Activated T-helper 17 cell treated with anti-CD3 and anti-CD28 coated beads, Interleukin-2, amount 50 U/mL, for 72 hours (primary cell): ENCODE measurements around the gene PATL2. TPM values are rescaled to one million over a fixed set of nuclear protein-coding genes. Genes with fewer than 3 reads are reported as not detected.
"Not testable (repeated sequence)": the region's sequence is repeated elsewhere in the genome, so short reads cannot be mapped to it uniquely, and the experiment has no call there.

Source experiments
- ATAC-seq: fragments of 150-1000 bp; cut with Tn5 transposase; replicated peaks from 2 replicates; pipeline ENCODE4 v1.10.0; 2021; ENCODE audit warnings: mild to moderate bottlenecking, moderate library complexity
- H3K27ac Mint-ChIP-seq: one replicate; pipeline ENCODE4 v1.8.0; 2022; ENCODE audit warnings: mixed read lengths
- H3K27me3 Mint-ChIP-seq: one replicate; pipeline ENCODE4 v1.8.0; 2022; ENCODE audit warnings: mixed read lengths
- H3K36me3 Mint-ChIP-seq: one replicate; pipeline ENCODE4 v1.8.0; 2022; ENCODE audit warnings: low read depth, mild to moderate bottlenecking, mixed read lengths
- H3K4me1 Mint-ChIP-seq: one replicate; pipeline ENCODE4 v1.8.0; 2022; ENCODE audit warnings: mixed read lengths
- H3K4me3 Mint-ChIP-seq: one replicate; pipeline ENCODE4 v1.8.0; 2022; ENCODE audit warnings: mild to moderate bottlenecking, mixed read lengths
- H3K9me3 Mint-ChIP-seq: one replicate; pipeline ENCODE4 v1.8.0; 2022; ENCODE audit warnings: mixed read lengths
- total RNA-seq, 2 donors: library from RNA; stranded (reverse); gene quantifications; one replicate each; pipeline ENCODE4 v1.2.3, GENCODE V29; 2022

PATL2 gene
- total RNA-seq, 2 donors from 2014 or later: 7.9 to 38.5 TPM

- Mint-ChIP-seq H3K4me1 (peaks cover 28% of the 10 kb centered on the region), H3K27ac (peak overlapping the region; percentile 97), H3K4me3 (peak overlapping the region; percentile 98), H3K27me3 (no peaks in the 10 kb centered on the region), H3K36me3 (peaks cover 67% of the 10 kb centered on the region), H3K9me3 (no peaks in the 10 kb centered on the region)
- peak; percentile 48 for ATAC-seq
Measured at GRCh38 chr15:44726568-44727484, 15.7 kb upstream of the PATL2 start.

DNA sequence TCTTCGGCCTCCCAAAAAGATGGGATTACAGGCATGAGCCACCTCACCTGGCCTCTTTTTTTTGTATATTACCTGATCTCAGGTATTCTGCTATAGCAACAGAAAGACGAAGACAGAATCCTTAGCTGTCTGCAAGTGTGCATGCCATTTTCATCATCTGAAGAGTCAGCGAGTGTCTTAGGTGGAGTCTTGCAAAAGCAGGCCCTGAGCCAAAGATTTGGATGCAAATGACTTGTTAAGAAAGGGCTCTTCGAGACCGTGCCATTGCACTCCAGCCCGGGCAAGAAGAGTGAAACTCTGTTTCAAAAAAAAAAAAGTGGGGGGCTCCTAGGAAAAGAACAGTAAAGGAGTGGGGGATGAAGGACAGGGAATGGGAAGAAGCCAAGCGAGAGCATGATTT lies 15.0 kb upstream of the PATL2 start:
- Mint-ChIP-seq H3K27ac (peak overlapping the region; percentile 97), H3K4me3 (peak overlapping the region; percentile 98), H3K4me1 (peaks cover 30% of the 10 kb centered on the region), H3K27me3 (no peaks in the 10 kb centered on the region), H3K9me3 (no peaks in the 10 kb centered on the region), H3K36me3 (peaks cover 60% of the 10 kb centered on the region)
- no peak for ATAC-seq

- H3K27me3 Mint-ChIP-seq: no peaks in the 10 kb centered on the region
- H3K9me3 Mint-ChIP-seq: no peaks in the 10 kb centered on the region
- H3K4me3 Mint-ChIP-seq: peak overlapping the region; percentile 89
- peaks cover 55% of the 10 kb centered on the region for H3K4me1 Mint-ChIP-seq
- no peak for ATAC-seq
- H3K27ac Mint-ChIP-seq: peak overlapping the region; percentile 84
- peaks cover 52% of the 10 kb centered on the region for H3K36me3 Mint-ChIP-seq
Measured at GRCh38 chr15:44722011-44722410, 10.9 kb upstream of the PATL2 start.

DNA sequence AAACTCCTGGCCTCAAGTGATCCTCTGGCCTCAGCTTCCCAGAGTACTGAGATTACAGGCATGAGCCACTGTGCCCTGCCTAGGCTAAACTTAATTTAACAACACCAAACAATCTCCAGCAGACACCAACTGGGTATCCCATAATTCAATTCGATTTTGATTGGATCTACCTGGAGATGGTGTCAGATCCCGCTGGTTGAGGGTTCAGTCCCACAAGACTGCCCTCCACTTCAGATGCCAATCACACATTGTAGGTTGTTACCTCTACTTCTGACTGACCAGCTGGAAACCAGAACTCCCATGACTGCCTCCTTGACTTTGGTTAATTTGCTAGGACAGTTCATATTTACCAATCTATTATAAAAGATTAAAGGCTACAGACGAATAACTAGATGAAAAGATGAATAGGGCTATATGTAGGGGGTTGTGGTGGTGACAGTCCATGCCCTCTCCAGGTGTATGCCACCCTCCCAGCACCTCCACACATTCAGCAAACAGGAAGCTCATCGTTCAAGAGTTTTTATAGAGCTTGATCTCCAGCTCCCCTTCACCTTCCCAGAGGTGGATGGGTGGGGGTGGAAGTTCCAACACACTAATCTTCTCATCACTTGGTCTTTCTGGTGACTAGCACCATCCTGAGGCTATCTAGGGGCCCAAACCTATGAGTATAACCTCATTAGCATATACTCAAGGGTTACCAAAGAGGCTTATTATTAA lies 9.5 kb upstream of the PATL2 start:
- Mint-ChIP-seq H3K27ac (peak overlapping the region; percentile 84), H3K36me3 (peaks cover 56% of the 10 kb centered on the region), H3K9me3 (no peaks in the 10 kb centered on the region), H3K27me3 (no peaks in the 10 kb centered on the region), H3K4me1 (peaks cover 66% of the 10 kb centered on the region), H3K4me3 (peak overlapping the region; percentile 89)
- no peak for ATAC-seq

- not testable (repeated sequence) for H3K27me3 Mint-ChIP-seq, ATAC-seq, H3K9me3 Mint-ChIP-seq
- peaks cover 66% of the 10 kb centered on the region for H3K4me1 Mint-ChIP-seq
- H3K36me3 Mint-ChIP-seq: peaks cover 58% of the 10 kb centered on the region
- peak overlapping the region; percentile 84 for H3K27ac Mint-ChIP-seq
- H3K4me3 Mint-ChIP-seq: peak overlapping the region; percentile 89
Measured at GRCh38 chr15:44720000-44720435, 8.9 kb upstream of the PATL2 start.

DNA sequence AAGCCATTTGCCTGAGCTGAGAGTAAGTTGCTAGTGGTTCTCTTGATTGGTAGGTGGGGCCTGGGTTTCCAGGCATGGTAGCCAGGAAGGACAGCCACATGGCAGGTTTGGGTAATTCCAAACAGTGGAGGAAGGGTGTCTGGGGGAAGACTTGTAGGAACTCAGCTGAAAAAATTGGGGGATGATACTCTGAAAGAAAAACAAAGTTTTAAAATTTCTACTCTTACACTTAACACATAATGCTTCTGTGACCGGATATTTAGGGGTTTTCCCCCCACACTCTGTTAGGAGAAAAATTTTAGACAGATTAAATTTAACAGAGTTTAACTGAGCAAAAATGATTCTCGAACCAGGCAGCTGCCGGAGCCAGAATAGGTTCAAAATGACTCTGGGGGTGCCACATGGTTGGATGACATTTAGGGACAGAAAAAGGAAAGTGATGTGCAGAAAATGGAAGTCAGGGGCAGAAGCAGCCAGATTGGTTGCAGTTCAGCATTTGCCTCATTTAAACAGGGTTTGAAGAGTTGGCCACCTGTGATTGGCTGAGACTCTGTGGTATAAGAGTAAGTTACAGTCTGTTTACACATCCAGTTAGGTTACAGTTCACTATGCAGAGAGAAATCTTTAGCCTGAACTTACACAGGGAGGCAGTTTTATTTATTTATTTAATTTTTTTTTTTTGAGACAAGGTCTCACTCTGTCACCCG lies 8.3 kb upstream of the PATL2 start:
- Mint-ChIP-seq H3K27me3 (no peaks in the 10 kb centered on the region), H3K9me3 (no peaks in the 10 kb centered on the region), H3K4me1 (peaks cover 68% of the 10 kb centered on the region), H3K27ac (peak overlapping the region; percentile 84), H3K4me3 (peak overlapping the region; percentile 89), H3K36me3 (peaks cover 59% of the 10 kb centered on the region)
- ATAC-seq: peak; percentile 79

- Mint-ChIP-seq H3K4me3 (peak overlapping the region; percentile 89), H3K9me3 (no peaks in the 10 kb centered on the region), H3K27ac (peak overlapping the region; percentile 84), H3K36me3 (peaks cover 62% of the 10 kb centered on the region), H3K4me1 (peaks cover 68% of the 10 kb centered on the region), H3K27me3 (no peaks in the 10 kb centered on the region)
- ATAC-seq: no peak
Measured at GRCh38 chr15:44718927-44719292, 7.8 kb upstream of the PATL2 start.

DNA sequence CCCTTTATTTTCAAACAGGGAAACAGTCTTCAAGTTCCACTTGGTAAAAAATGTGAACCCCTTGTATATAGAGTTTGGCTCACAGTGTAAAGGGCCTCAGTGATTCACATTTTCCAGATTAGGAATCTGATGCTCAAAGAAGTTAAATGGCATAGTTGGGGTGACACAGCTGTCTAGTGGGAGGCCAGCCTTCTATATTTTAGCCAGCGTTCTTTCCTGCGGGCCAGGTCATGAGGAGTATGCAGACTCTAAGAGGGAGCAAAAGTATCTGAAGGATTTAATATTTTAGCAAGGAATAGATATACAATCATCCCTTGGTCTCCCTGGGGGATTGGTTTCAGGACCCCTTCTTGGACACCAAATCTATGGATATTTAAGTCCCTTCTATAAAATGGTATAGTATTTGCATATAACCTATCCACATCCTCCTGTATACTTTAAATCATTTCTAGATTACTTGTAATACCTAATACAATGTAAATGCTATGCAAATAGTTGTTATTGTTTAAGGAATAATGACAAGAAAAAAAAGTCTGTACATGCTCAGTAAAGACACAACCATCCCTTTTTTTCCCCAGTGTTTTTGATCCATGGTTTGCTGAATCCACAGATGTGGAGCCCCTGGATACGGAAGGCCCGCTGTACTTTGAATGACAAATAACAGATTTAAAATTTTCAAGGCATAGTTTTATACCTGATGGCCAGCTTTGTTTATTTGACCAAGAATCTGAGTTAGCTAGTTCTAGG lies 7.2 kb upstream of the PATL2 start:
- peak overlapping the region; percentile 84 for H3K27ac Mint-ChIP-seq
- H3K27me3 Mint-ChIP-seq: no peaks in the 10 kb centered on the region
- peaks cover 68% of the 10 kb centered on the region for H3K4me1 Mint-ChIP-seq
- no peaks in the 10 kb centered on the region for H3K9me3 Mint-ChIP-seq
- ATAC-seq: peak; percentile 16
- peak overlapping the region; percentile 89 for H3K4me3 Mint-ChIP-seq
- peaks cover 68% of the 10 kb centered on the region for H3K36me3 Mint-ChIP-seq

DNA sequence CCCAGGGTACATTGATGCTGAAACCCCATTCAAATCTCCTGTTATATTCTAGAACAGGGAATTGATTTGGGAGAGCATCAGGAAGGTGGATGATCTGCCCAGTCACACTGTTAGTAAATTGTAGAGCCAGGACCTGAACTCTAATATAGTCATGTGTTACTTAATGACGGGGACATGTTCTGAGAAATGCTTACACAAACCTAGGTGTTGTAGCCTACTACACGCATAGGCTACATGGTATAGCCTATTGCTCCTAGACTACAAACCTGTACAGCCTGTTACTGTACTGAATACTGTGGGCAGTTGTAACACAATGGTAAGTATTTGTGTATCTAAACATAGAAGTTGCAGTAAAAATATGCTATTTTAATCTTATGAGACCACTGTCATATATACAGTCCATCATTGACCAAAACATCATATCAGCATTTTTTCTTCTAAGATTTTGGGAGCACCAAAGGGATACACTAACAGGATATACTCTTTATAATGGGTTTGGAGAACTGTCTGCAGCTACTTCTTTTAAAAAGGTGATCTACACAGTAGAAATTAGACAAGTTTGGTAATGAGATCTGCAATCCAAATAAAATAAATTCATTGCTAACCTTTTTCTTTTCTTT lies 6.0 kb upstream of the PATL2 start:
- Mint-ChIP-seq H3K27ac (peak overlapping the region; percentile 98), H3K4me3 (peak overlapping the region; percentile 89), H3K9me3 (no peaks in the 10 kb centered on the region), H3K27me3 (no peaks in the 10 kb centered on the region), H3K4me1 (peaks cover 64% of the 10 kb centered on the region), H3K36me3 (peaks cover 80% of the 10 kb centered on the region)
- ATAC-seq: no peak

GRCh38 chr15:44715797-44716334 lies 4.7 kb upstream of the PATL2 start:
- Mint-ChIP-seq H3K27ac (peak overlapping the region; percentile 98), H3K4me3 (peak overlapping the region; percentile 89), H3K27me3 (no peaks in the 10 kb centered on the region)

GRCh38 chr15:44715142-44715796 lies 4.1 kb upstream of the PATL2 start:
- Mint-ChIP-seq H3K36me3 (peaks cover 98% of the 10 kb centered on the region), H3K4me1 (peaks cover 49% of the 10 kb centered on the region), H3K4me3 (peak overlapping the region; percentile 89), H3K27me3 (no peaks in the 10 kb centered on the region), H3K27ac (peak overlapping the region; percentile 98), H3K9me3 (no peaks in the 10 kb centered on the region)
- no peak for ATAC-seq

More at GRCh38 chr15:44715797-44716334, 4.7 kb upstream of the PATL2 start:
- H3K9me3 Mint-ChIP-seq: no peaks in the 10 kb centered on the region
- no peak for ATAC-seq
- peaks cover 53% of the 10 kb centered on the region for H3K4me1 Mint-ChIP-seq
- H3K36me3 Mint-ChIP-seq: peaks cover 93% of the 10 kb centered on the region

DNA sequence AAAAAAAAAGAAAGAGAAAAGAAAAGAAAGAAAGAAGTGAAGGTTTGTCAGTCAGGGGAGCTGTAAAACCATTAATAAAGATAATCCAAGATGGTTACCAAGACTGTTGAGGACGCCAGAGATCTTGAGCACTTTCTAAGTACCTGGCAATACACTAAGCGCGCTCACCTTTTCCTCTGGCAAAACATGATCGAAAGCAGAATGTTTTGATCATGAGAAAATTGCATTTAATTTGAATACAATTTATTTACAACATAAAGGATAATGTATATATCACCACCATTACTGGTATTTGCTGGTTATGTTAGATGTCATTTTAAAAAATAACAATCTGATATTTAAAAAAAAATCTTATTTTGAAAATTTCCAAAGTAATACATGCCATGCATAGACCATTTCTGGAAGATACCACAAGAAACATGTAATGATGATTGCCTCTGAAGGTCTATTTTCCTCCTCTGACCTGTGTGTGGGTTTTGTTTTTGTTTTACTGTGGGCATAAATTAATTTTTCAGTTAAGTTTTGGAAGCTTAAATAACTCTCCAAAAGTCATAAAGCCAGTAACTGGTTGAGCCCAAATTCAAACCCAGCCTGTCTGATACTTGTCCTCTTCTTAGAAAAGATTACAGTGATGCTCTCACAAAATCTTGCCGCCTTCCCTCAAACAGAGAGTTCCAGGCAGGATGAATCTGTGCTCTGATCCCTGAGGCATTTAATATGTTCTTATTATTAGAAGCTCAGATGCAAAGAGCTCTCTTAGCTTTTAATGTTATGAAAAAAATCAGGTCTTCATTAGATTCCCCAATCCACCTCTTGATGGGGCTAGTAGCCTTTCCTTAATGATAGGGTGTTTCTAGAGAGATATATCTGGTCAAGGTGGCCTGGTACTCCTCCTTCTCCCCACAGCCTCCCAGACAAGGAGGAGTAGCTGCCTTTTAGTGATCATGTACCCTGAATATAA lies 2.2 kb upstream of the PATL2 start:
- H3K4me3 Mint-ChIP-seq: peak overlapping the region; percentile 89
- H3K27ac Mint-ChIP-seq: peak overlapping the region; percentile 98
- ATAC-seq: no peak
- H3K27me3 Mint-ChIP-seq: no peaks in the 10 kb centered on the region
- no peaks in the 10 kb centered on the region for H3K9me3 Mint-ChIP-seq
- peaks cover 82% of the 10 kb centered on the region for H3K36me3 Mint-ChIP-seq
- peaks cover 38% of the 10 kb centered on the region for H3K4me1 Mint-ChIP-seq
